SIG-M5 (cell line): ENCODE measurements around the gene RGMB.
A peak's percentile ranks its signal among the peaks of the same experiment; 100 is the strongest.

Source experiments
- DNase-seq: peaks from one replicate; lab custom pipeline; 2025; lab: John Stamatoyannopoulos, UW

Gene RGMB

GRCh38 chr5:98768160-98768959, 5.1 kb upstream of the RGMB start:
- DNase-seq: no peak

DNA sequence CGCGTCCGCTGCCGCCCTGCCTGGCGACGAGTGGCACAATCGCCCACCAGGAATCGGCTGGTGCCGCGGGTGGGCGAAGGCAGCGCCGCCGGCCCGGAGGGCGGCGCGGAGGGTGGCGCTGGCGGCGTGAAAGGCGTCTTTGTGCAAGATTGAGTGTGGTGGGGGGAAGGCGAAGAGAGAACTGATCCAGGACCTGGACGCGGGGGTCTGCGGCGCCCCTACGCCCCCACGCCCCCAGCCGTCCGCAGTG, 4.6 kb upstream of the RGMB start:
- no peak for DNase-seq

- no peak for DNase-seq
Observed at GRCh38 chr5:98769210-98769958, 4.1 kb upstream of the RGMB start.

GRCh38 chr5:98769959-98770208, 3.6 kb upstream of the RGMB start:
- no peak for DNase-seq

DNA sequence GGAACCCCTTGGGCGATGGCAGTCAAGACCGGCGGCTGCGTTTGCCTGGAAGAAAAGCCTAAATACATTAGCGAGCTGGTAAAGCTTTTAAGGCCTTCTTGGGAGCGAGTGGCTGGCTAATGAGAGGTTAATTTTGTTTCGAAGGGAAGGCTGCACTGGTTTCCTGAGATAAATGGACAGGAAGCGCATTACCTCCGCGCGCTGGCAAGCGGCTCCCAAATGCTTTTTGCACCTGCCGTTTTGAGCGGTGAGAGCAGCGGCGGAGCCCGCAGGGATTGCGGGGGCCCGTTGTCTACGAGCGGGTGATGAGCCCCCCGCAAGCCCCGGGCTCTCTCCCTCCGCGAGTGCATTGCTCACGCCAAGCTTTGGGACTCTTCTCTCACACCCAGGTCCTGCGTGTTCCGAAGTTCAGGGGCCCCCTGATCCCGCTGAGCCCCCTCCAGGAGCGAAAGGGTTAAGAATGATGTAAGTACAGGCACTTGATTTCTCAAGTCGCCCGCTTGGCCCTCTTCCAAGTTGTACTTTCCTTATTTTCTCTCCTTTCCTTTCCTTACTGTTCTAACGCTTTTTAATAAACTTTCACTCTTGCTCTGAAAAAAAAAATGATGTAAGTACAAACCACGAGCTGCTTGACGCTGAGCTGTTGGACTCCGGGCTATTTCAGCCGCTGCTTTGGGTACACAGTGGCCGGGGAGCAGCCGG, 3.1 kb upstream of the RGMB start:
- no peak for DNase-seq

DNA sequence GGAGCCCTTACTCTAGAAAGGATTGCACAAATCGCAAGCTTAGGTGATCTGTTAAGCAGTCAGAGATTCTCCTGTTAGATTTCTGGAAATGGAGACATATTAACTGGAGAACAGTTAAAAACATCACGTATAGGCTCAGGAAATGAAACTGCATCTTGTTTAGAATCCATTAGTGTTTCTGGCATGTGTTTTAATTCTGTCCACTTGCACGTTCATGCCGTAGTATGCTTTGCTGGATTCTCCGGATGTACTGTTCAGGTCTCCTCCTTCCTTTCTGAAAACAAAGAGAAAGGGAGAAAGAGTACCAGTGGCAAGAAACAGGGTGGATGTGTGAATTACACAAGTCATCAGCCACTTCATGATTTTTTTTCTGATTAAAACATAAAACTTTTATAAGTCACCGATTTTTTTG, 2.5 kb upstream of the RGMB start:
- peak; percentile 13 for DNase-seq

DNA sequence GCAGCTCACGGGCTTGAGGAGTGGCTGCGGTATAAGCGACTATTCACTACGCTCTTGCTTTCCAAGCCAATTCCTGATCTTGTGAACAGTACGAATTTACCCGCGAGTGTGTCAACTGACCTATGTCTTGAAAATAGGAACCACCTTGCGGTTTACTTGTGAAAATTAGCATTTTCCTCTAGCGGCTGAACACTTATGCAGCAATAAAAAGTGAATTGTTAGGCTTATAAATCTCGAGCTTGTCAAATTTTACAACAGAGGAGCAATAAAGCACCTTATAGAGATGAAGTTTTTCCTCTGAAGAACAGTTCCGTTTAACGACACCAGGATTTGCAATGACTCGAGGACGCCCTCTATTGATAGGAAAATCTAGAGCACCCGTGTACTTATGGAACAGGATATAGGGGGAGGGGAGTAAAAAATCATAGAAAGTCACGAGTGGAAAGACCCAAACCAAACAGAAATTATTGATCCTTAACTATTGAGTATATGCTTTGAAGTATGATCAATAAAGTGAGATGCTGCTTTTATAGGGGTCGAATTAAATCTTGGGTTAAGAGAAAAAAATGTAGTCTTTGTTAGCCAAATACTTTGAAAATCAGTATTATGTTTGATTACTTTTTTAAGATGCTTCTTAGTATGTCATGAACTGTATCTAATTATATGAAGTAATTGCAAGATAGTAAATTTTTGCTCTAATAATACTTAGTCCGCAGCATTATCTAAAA, 1.9 kb upstream of the RGMB start:
- peak; percentile 52 for DNase-seq

DNA sequence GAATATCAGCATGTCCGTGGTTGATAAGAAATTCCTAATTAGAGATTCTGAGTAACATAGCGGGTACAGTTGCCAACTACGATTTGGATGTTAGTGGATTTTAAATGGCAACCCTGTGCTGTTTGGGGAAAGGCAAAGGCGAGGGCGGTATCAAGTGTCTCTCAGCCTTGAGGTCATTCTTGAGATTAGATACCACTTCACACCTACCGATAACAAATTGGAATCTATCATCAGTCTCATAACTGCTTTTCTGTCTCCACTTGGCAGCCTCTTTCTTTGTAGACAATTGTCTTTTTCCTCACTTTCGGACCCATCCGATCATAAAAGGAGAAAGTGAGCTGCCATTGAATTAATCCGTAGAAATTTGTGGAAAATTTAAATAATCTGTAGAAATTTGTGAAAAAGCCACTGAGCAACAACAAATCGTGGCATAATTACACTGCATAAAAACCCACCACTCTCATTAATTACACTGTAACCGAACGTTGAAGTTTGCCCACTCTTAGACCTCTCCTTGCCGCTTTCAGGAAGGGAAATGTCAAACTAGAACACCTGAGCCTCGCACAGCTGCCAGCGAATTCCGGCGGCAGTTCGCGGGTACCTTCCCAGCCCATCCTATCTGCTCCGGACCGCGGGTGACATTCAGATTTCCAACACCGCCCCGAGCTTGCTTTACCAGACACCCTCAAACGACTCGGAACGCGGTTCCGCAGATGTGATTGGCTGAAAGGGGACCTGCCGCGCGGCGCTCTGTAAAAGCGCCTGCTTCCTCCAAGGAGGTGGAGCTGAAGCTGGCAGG, 849 bp upstream of the RGMB start:
- no peak for DNase-seq

- DNase-seq: no peak
Observed at GRCh38 chr5:98773214-98773463, 324 bp upstream of the RGMB start.

- DNase-seq: no peak
Observed at GRCh38 chr5:98774192-98775033, 950 bp downstream of the RGMB start.

DNA sequence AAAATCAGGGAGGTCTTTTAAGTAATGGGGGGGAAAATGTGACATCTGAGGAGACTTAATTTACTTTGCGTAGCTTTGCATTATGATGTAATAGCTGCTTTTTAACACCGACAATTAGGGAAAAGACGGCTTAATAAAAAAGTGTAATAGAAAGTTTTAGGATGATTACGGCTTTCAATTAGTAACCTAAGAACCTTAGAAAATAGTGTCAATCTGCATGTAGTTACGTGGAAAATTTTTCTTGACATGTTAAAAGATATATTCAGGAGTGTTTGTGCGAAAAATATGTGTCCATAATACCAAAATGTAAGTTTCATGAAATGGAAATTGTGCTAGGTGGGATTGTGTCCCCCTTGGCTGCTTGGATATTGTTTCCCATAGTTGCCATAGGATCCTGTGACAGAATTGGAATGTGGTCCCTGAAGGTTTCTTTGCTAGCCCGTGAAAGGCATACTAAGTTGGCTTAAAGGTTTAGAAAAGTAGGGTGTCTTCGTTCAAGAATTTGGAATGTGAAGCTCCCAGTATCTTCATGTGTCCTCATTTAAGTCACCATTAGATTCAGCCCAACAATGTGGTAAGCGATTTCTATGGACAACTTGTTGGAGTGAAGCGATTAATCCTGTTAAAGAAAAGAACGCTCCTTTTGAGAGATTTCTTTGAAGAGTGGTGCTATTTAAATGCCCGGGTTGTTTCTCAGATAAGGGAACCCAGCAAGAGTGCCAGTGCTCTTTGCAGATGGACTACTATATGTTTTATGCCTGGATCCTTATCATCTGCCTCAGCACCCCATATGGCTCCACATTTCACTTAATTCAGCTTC, 2.0 kb downstream of the RGMB start:
- DNase-seq: no peak

DNA sequence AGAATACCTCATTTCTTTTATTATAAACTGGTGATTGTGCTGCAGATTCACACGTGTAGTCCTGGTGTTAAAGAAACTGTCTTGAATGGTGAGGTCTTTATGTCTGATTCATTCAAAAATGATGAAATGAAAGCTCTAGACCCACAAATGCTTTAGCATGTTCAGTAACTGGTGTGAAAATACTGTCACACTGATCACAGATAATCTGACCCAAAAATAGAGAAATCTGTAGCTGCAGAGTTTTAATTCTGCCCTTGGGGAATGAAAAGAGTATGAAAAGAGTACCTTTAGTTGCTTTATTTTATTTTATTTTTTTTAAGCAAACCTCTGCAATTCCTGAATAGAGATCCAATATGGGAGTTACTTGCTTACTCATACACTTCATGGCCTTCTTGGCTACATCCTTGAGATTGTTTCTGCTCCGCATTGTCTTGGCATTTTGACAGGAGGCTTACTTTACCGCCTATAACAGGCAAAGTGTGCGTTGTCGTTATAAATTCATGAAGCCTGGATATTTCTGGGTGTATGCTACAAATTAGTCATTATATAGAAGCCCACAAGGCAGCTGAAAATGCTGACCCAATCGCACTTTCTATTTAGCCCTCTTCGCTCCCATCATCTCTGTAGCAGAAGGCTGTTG, 2.7 kb downstream of the RGMB start:
- DNase-seq: no peak

GRCh38 chr5:98777295-98777694, 3.8 kb downstream of the RGMB start:
- DNase-seq: no peak

DNA sequence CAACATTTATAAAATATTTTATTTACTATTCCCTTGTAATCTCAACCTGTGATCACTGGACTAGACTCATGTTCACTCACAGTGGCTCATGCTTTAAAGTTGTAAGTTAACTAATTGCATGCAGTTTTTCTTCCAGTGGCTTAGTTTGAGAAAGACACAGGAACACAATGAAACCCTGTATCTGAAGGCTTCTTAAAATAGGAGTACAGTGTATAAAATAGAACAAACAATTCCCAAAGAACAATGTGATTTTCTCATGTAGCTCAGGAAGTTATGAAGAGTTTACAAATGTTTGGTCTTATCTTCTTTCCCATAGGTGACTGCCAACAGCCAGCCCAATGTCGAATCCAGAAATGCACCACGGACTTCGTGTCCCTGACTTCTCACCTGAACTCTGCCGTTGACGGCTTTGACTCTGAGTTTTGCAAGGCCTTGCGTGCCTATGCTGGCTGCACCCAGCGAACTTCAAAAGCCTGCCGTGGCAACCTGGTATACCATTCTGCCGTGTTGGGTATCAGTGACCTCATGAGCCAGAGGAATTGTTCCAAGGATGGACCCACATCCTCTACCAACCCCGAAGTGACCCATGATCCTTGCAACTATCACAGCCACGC, 5.9 kb downstream of the RGMB start:
- no peak for DNase-seq

DNA sequence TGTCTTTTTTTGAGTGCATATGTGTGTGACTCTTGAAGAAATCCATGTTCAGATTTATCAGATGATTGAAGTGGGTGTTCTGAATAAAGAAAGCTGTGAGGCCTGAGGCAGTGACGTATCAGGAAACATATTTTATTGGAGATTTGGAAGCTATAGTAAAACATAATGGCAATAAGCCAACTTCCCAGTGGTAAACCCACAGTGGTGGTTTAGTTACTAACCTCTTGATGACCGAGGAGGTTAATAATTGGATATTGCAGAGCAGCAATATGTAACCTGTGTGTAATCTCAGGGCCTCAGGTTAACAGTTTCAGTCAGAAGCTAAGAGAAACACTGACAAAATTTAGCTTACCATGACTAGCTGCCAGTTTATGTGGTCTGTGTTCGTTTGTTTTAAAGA, 6.9 kb downstream of the RGMB start:
- DNase-seq: no peak

DNA sequence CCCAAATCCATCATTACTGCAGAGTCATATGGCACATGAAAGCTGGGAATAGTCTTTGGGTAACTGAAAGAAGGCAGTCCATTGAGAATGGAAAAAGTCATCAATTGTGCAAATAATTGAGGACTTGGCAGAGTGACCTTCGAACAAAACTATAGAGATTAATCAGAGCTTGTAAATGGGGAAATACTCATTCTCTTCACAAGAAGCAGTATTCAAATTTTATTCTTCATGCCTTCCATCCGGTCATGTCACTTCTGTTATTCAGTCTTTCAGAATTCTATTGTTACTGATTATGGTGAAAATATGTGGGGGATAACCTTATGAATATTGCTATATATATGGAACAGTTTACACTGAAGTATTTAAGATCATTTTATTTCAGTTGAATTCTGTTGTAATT, 8.1 kb downstream of the RGMB start:
- no peak for DNase-seq

DNA sequence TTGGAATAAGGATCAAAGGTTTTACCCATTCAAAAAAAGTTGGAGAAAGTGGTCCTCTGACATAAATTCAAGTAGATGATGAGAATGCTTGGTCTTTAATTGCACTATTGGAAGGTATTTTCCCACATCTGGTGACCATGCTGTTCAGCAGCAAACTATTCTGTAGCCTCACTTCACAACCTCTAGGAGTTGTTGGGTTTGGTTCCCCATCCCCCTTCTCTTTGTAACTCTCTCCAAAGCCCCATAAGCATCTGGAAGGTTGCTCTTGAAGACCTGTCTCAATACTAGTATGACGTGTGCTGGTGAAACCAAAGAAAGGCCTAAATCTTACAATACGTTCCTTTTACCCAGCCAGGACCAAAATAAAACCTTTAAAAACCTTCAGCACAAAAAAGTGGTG, 8.5 kb downstream of the RGMB start:
- no peak for DNase-seq

- DNase-seq: no peak
Observed at GRCh38 chr5:98783051-98783649, 9.7 kb downstream of the RGMB start.

DNA sequence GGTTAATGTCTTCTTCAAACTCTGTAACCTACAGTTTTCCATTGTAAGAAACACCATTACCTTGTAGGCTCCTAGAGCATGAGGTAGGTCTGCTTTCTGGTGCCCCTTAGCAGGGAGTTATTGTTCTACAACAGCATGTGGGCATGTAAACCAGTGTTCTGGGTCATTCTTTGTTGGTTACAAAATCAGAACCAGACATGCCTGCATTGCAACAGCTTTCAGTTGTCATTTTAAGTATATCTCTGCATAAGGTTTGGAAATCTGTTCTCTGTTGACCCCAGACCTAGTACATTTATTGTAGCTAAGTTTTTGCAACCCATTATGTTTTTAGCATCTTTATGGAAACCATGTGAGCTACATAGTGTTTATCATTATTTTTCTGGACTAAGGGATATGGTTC, 10.9 kb downstream of the RGMB start:
- no peak for DNase-seq
